Lower lobe of right lung (tissue), 2 donors: ENCODE results near the gene IFNA2. TPM values are rescaled to one million over a fixed set of nuclear protein-coding genes. Genes with fewer than 3 reads are reported as not detected.
"Not testable (repeated sequence)": the region's sequence is repeated elsewhere in the genome, so short reads cannot be mapped to it uniquely, and the experiment has no call there.

ENCODE experiments used
- ATAC-seq, 2 donors: fragments of 200-7000 bp; cut with Tn5 transposase; one replicate each; pipeline ENCODE4 v1.9.1; 2020 to 2022; ENCODE audit warnings: mild to moderate bottlenecking in 2 of 2, moderate library complexity in 2 of 2
- DNase-seq: peaks from one replicate; pipeline ENCODE4 v3.0.0-alpha.2; 2020
- H3K27ac ChIP-seq: fragments of 200-600 bp; one replicate; pipeline ENCODE4 v1.8.0; 2022
- H3K27me3 ChIP-seq: fragments of 200-600 bp; one replicate; pipeline ENCODE4 v1.8.0; 2022; ENCODE audit warnings: low read depth
- H3K36me3 ChIP-seq: fragments of 200-600 bp; one replicate; pipeline ENCODE4 v1.8.0; 2022; ENCODE audit warnings: mild to moderate bottlenecking
- H3K4me1 ChIP-seq: fragments of 200-600 bp; one replicate; pipeline ENCODE4 v1.8.0; 2022
- H3K4me3 ChIP-seq: fragments of 200-600 bp; one replicate; pipeline ENCODE4 v1.8.0; 2022; ENCODE audit warnings: mild to moderate bottlenecking
- H3K9me3 ChIP-seq: fragments of 200-600 bp; one replicate; pipeline ENCODE4 v1.8.0; 2022
- CTCF ChIP-seq: fragments of 200-600 bp; IDR thresholded peaks from one replicate; pipeline ENCODE4 v1.8.0; 2022; ENCODE audit warnings: antibody characterized with exemption, mild to moderate bottlenecking
- intact Hi-C: fragments of 100-400 bp; cut with DNase I; formaldehyde crosslinking; loops from one replicate; pipeline ENCODE4 v1.11.0; 2022
- long read RNA-seq: library from polyadenylated mRNA; unstranded; transcript quantifications from one replicate; pipeline ENCODE4 v2.0.0, GENCODE V29; 2021
- total RNA-seq: library from RNA; stranded (reverse); fragmentation: NEBNext Ultra II Directional; extraction: Animal tissue kit (Norgen Biotek cat#: 25700); gene quantifications from one replicate; pipeline ENCODE4 v1.2.1, GENCODE V29; 2021
- donor health status: DM: no; HTN: yes; CAD: no; lungs with severe emphysema.

The IFNA2 gene
- total RNA-seq, result not detected
- long read RNA-seq, result 0 reads

GRCh38 chr9:21385131-21385670 is at the start of gene IFNA2:
Gene IFNA2, minus strand, starts transcription at chr9:21385398. Its CDS starts 69 bp downstream, at chr9:21385329.
- H3K27me3 ChIP-seq, result peaks cover 13% of the 10 kb centered on the region
- intact Hi-C loops, result no loop called here
- ATAC-seq, result no peak

GRCh38 chr9:21435015-21435383 is 49.8 kb upstream of the IFNA2 start:
- ATAC-seq, H3K4me3 ChIP-seq, H3K36me3 ChIP-seq, H3K9me3 ChIP-seq, intact Hi-C loops, H3K4me1 ChIP-seq, DNase-seq, H3K27ac ChIP-seq, H3K27me3 ChIP-seq: not testable (repeated sequence)

More at GRCh38 chr9:21385131-21385670, at the start of gene IFNA2:
- no peaks in the 10 kb centered on the region for H3K36me3 ChIP-seq
- no peak within 1 kb of the TSS for H3K27ac ChIP-seq
- DNase-seq, result no peak
- no peak within 1 kb of the TSS for H3K4me3 ChIP-seq
- TF ChIP-seq CTCF, result no peak
- no peaks in the 10 kb centered on the region for H3K9me3 ChIP-seq
- H3K4me1 ChIP-seq, result peaks cover 12% of the 10 kb centered on the region

GRCh38 chr9:21434202-21435014 is 49.2 kb upstream of the IFNA2 start:
- intact Hi-C loops, result no loop called here
- Histone ChIP-seq H3K36me3 (no peaks in the 10 kb centered on the region), H3K9me3 (no peaks in the 10 kb centered on the region), H3K4me3 (no peak overlapping the region), H3K27me3 (no peaks in the 10 kb centered on the region), H3K4me1 (no peaks in the 10 kb centered on the region), H3K27ac (no peak overlapping the region)
- ATAC-seq (no peak), DNase-seq (no peak)
- TF ChIP-seq CTCF, result peak; percentile 47

- Histone ChIP-seq H3K9me3 (no peaks in the 10 kb centered on the region), H3K27me3 (no peaks in the 10 kb centered on the region), H3K36me3 (no peaks in the 10 kb centered on the region), H3K27ac (no peak overlapping the region), H3K4me1 (no peaks in the 10 kb centered on the region), H3K4me3 (no peak overlapping the region)
- TF ChIP-seq CTCF, result no peak
- DNase-seq (no peak), ATAC-seq (no peak)
- intact Hi-C loops, result no loop called here
Measured at GRCh38 chr9:21432672-21433425, 47.7 kb upstream of the IFNA2 start.

- Histone ChIP-seq H3K4me1 (no peaks in the 10 kb centered on the region), H3K27ac (no peak overlapping the region), H3K27me3 (no peaks in the 10 kb centered on the region), H3K4me3 (no peak overlapping the region), H3K9me3 (no peaks in the 10 kb centered on the region), H3K36me3 (no peaks in the 10 kb centered on the region)
- no peak for ATAC-seq
- intact Hi-C loops, result no loop called here
- no peak for DNase-seq
- TF ChIP-seq CTCF, result no peak
Measured at GRCh38 chr9:21429191-21429590, 44.0 kb upstream of the IFNA2 start.
